Mesothelial cell of epicardium (in vitro differentiated cells): ENCODE data around the gene MSMB. TPM values are rescaled to one million over a fixed set of nuclear protein-coding genes. Genes with fewer than 3 reads are reported as not detected.

Source experiments
- DNase-seq, 2 experiments: peaks; one replicate each; pipeline ENCODE4 v3.0.0; 2021; ENCODE audit warnings: low spot score in 2 of 2; ENCODE audit not compliant: unreplicated experiment in 2 of 2
- H3K27ac Mint-ChIP-seq: 2 replicates; pipeline ENCODE4 v1.8.0; 2021; ENCODE audit warnings: mixed read lengths
- H3K27me3 Mint-ChIP-seq: 2 replicates; pipeline ENCODE4 v1.8.0; 2021; ENCODE audit warnings: low read depth, mixed read lengths
- H3K36me3 Mint-ChIP-seq: 2 replicates; pipeline ENCODE4 v1.8.0; 2021; ENCODE audit warnings: mixed read lengths
- H3K4me1 Mint-ChIP-seq: 2 replicates; pipeline ENCODE4 v1.8.0; 2021; ENCODE audit warnings: mixed read lengths
- H3K4me3 Mint-ChIP-seq: 2 replicates; pipeline ENCODE4 v1.8.0; 2021; ENCODE audit warnings: mild to moderate bottlenecking, moderate library complexity, mixed read lengths
- H3K9me3 Mint-ChIP-seq: 2 replicates; pipeline ENCODE4 v1.8.0; 2021; ENCODE audit warnings: mixed read lengths
- total RNA-seq: library from RNA; stranded (reverse); gene quantifications from 3 replicates; pipeline ENCODE4 v1.2.1, GENCODE V29; 2021
- TF ChIP-seq, protein P1 (sequence below): fragments of 200-600 bp; sonication (generic); IDR thresholded peaks from one replicate; pipeline ENCODE4 v1.5.0; 2021; ENCODE audit warnings: antibody characterized with exemption; ENCODE audit not compliant: unreplicated experiment

MSMB gene
- total RNA-seq, 1 donor from 2014 or later: not detected

- Mint-ChIP-seq H3K4me3 (no peak overlapping the region), H3K36me3 (peaks cover 6% of the 10 kb centered on the region), H3K9me3 (no peaks in the 10 kb centered on the region), H3K27ac (no peak overlapping the region), H3K4me1 (peaks cover 14% of the 10 kb centered on the region), H3K27me3 (no peaks in the 10 kb centered on the region)
- DNase-seq: no peak
- TF ChIP-seq, protein P1, sequence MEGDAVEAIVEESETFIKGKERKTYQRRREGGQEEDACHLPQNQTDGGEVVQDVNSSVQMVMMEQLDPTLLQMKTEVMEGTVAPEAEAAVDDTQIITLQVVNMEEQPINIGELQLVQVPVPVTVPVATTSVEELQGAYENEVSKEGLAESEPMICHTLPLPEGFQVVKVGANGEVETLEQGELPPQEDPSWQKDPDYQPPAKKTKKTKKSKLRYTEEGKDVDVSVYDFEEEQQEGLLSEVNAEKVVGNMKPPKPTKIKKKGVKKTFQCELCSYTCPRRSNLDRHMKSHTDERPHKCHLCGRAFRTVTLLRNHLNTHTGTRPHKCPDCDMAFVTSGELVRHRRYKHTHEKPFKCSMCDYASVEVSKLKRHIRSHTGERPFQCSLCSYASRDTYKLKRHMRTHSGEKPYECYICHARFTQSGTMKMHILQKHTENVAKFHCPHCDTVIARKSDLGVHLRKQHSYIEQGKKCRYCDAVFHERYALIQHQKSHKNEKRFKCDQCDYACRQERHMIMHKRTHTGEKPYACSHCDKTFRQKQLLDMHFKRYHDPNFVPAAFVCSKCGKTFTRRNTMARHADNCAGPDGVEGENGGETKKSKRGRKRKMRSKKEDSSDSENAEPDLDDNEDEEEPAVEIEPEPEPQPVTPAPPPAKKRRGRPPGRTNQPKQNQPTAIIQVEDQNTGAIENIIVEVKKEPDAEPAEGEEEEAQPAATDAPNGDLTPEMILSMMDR: no peak
Measured at GRCh38 chr10:46019569-46020343, 26.3 kb downstream of the MSMB start.

- Mint-ChIP-seq H3K9me3 (no peaks in the 10 kb centered on the region), H3K4me3 (no peak overlapping the region), H3K27me3 (no peaks in the 10 kb centered on the region), H3K27ac (no peak overlapping the region), H3K4me1 (peaks cover 10% of the 10 kb centered on the region), H3K36me3 (peaks cover 12% of the 10 kb centered on the region)
- TF ChIP-seq, protein P1: no peak
- DNase-seq: no peak
Measured at GRCh38 chr10:46019177-46019528, 26.9 kb downstream of the MSMB start.

DNA sequence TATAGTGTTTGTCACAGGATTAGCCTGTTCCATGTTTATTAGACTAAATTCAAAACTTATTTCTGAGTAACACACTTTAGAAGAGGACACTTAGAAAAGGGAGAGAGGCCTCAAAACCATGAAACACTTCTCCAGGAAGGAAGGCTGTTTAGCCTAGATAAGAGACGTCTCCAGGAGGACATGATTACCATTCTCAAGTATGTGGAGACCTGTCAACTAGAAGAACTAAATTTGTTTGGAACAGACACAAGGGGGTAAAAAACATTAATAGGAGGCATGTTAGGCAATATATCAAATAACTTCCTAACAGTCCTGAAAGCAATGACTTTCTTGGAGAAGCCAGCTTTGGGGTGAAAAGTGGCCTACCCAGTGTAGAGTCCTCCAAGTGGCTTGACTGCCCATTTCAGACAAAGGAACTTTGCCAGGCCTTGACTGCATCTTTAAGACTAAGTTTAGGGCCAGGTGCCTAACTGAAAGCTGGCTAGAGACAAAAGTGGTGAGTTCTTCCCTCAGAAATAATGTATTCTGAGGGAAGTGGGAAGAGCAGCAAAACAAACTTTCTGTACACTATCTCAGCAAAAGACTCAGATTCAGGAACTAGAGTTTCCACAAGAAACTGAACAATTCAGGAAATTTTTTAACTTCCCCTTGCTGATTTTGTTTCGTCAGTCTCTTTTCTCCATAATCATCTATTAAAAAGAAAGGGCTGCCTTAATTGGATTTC is 27.5 kb downstream of the MSMB start:
- Mint-ChIP-seq H3K36me3 (peaks cover 13% of the 10 kb centered on the region), H3K9me3 (no peaks in the 10 kb centered on the region), H3K4me3 (no peak overlapping the region), H3K27me3 (no peaks in the 10 kb centered on the region), H3K4me1 (peaks cover 10% of the 10 kb centered on the region), H3K27ac (no peak overlapping the region)
- TF ChIP-seq, protein P1: no peak
- no peak for DNase-seq

- Mint-ChIP-seq H3K27me3 (no peaks in the 10 kb centered on the region), H3K9me3 (no peaks in the 10 kb centered on the region), H3K4me1 (peaks cover 10% of the 10 kb centered on the region), H3K4me3 (no peak overlapping the region), H3K27ac (no peak overlapping the region), H3K36me3 (peaks cover 14% of the 10 kb centered on the region)
- TF ChIP-seq, protein P1: no peak
- DNase-seq: no peak
Measured at GRCh38 chr10:46017733-46018132, 28.3 kb downstream of the MSMB start.

DNA sequence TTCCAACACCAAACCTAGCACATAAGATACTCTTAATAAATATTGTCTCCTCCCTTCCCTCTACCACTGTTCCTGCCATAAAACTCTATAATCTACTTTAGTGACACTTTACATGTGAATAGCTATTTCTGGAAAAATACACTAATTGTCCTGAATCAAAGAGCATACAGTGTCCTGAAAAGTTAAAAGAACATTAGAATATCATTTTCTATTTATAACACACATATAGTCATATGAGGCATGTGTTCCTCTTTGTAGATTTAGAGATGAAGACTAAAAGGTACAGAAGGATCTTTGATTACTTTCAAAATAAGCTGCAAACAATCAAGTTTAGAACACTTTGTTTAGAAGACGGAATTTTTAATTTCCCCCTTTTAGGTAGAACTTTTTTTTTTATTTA is 29.3 kb downstream of the MSMB start:
- H3K9me3 Mint-ChIP-seq: no peaks in the 10 kb centered on the region
- H3K4me1 Mint-ChIP-seq: peaks cover 3% of the 10 kb centered on the region
- no peaks in the 10 kb centered on the region for H3K27me3 Mint-ChIP-seq

More for the DNA sequence above, 29.3 kb downstream of the MSMB start:
- Mint-ChIP-seq H3K4me3 (no peak overlapping the region), H3K27ac (no peak overlapping the region), H3K36me3 (peaks cover 19% of the 10 kb centered on the region)
- no peak for DNase-seq
- TF ChIP-seq, protein P1: no peak
